Smooth muscle cell (in vitro differentiated cells): ENCODE data around the gene OSBPL3. TPM values are rescaled to one million over a fixed set of nuclear protein-coding genes. Genes with fewer than 3 reads are reported as not detected.

Source experiments
- DNase-seq: peaks from one replicate; lab custom pipeline; 2025; ENCODE audit not compliant: unreplicated experiment; lab: John Stamatoyannopoulos, UW
- H2AFZ ChIP-seq: fragments of 200-600 bp; sonication (generic); 2 replicates; pipeline ENCODE4 v1.6.0; 2016; ENCODE audit warnings: antibody characterized with exemption, low read depth, mild to moderate bottlenecking
- H3F3A ChIP-seq: fragments of 200-600 bp; sonication (generic); 2 replicates; pipeline ENCODE4 v1.6.0; 2017; ENCODE audit warnings: antibody characterized with exemption, low read depth
- H3K27ac ChIP-seq: fragments of 200-600 bp; sonication (generic); 2 replicates; pipeline ENCODE4 v1.5.1; 2016; ENCODE audit warnings: low read depth, mild to moderate bottlenecking
- H3K27me3 ChIP-seq: fragments of 200-600 bp; sonication (generic); 2 replicates; pipeline ENCODE4 v1.6.1; 2016; ENCODE audit warnings: low read depth, mild to moderate bottlenecking
- H3K36me3 ChIP-seq: fragments of 200-600 bp; sonication (generic); 2 replicates; pipeline ENCODE4 v1.5.1; 2016; ENCODE audit warnings: low read depth
- H3K4me1 ChIP-seq: fragments of 200-600 bp; sonication (generic); 2 replicates; pipeline ENCODE4 v1.5.1; 2016; ENCODE audit warnings: low read depth
- H3K4me2 ChIP-seq: fragments of 200-600 bp; sonication (generic); 2 replicates; pipeline ENCODE4 v1.6.0; 2016; ENCODE audit warnings: mild to moderate bottlenecking
- H3K4me3 ChIP-seq: fragments of 200-600 bp; sonication (generic); 2 replicates; pipeline ENCODE4 v1.5.1; 2016; ENCODE audit warnings: mild to moderate bottlenecking
- H3K79me2 ChIP-seq: fragments of 200-600 bp; sonication (generic); 2 replicates; pipeline ENCODE4 v1.6.0; 2016; ENCODE audit warnings: low read depth, mild to moderate bottlenecking
- H3K9ac ChIP-seq: fragments of 200-600 bp; sonication (generic); 2 replicates; pipeline ENCODE4 v1.6.0; 2016; ENCODE audit warnings: low read depth
- H3K9me3 ChIP-seq: fragments of 200-600 bp; sonication (generic); replicated peaks from 2 replicates; pipeline ENCODE4 v1.5.1; 2016; ENCODE audit warnings: low read depth
- H4K20me1 ChIP-seq: fragments of 200-600 bp; sonication (generic); 2 replicates; pipeline ENCODE4 v1.6.0; 2016; ENCODE audit warnings: low read depth
- CTCF ChIP-seq: fragments of 200-600 bp; sonication (generic); IDR thresholded peaks from 2 replicates; pipeline ENCODE4 v1.5.1; 2017; ENCODE audit warnings: borderline replicate concordance, mild to moderate bottlenecking, antibody characterized with exemption; ENCODE audit not compliant: insufficient read depth, poor library complexity, severe bottlenecking
- WGBS: methylation state at CpG from one replicate; pipeline ENCODE4 v1.1.7; 2016; ENCODE audit warnings: low lambda C conversion rate; 5-methylcytosine and 5-hydroxymethylcytosine counted together
- polyA plus RNA-seq: library from polyadenylated mRNA; unstranded; fragments of >200 nt; fragmentation: Nextera tagmentation; extraction: Ambion mirVana; gene quantifications from 2 replicates; pipeline ENCODE4 v1.2.1, GENCODE V29; 2016
- total RNA-seq: library from RNA; depleted of rRNA; stranded (reverse); fragments of >200 nt; gene quantifications from 2 replicates; pipeline ENCODE4 v1.2.3, GENCODE V29; 2014

OSBPL3 gene
- total and polyA plus RNA-seq, 2 experiments from 2014 or later = 6.2 to 16.3 TPM

GRCh38 chr7:24821045-24821753 is 158.8 kb downstream of the OSBPL3 start:
- Histone ChIP-seq H3K9me3 (no peaks in the 10 kb centered on the region), H3K36me3 (no peaks in the 10 kb centered on the region), H2AFZ (no peak overlapping the region), H3K4me1 (peaks cover 10% of the 10 kb centered on the region), H3K9ac (peak overlapping the region; percentile 67), H3K27me3 (no peaks in the 10 kb centered on the region), H4K20me1 (no peaks in the 10 kb centered on the region), H3K4me2 (peak overlapping the region; percentile 75), H3K79me2 (no peaks in the 10 kb centered on the region), H3K4me3 (no peak overlapping the region), H3K27ac (peak overlapping the region; percentile 96), H3F3A (peaks cover 11% of the 10 kb centered on the region)
- 24% methylated on average over 9 of the region's 9 CpGs for WGBS
- DNase-seq = no peak
- no peak for TF ChIP-seq CTCF

GRCh38 chr7:24820730-24821044 is 159.3 kb downstream of the OSBPL3 start:
- H4K20me1 ChIP-seq = no peaks in the 10 kb centered on the region
- no peaks in the 10 kb centered on the region for H3K27me3 ChIP-seq
- no peaks in the 10 kb centered on the region for H3K79me2 ChIP-seq
- peaks cover 10% of the 10 kb centered on the region for H3K4me1 ChIP-seq
- TF ChIP-seq CTCF = no peak
- H3K4me2 ChIP-seq = peak overlapping the region; percentile 75
- no peak overlapping the region for H2AFZ ChIP-seq
- no peak overlapping the region for H3K4me3 ChIP-seq
- no peak overlapping the region for H3K9ac ChIP-seq
- peaks cover 6% of the 10 kb centered on the region for H3F3A ChIP-seq
- DNase-seq = no peak
- H3K36me3 ChIP-seq = no peaks in the 10 kb centered on the region
- no peaks in the 10 kb centered on the region for H3K9me3 ChIP-seq
- peak overlapping the region; percentile 96 for H3K27ac ChIP-seq

GRCh38 chr7:24819916-24820689 is 159.9 kb downstream of the OSBPL3 start:
- Histone ChIP-seq H3F3A (peaks cover 4% of the 10 kb centered on the region), H3K9me3 (no peaks in the 10 kb centered on the region), H3K4me2 (peak overlapping the region; percentile 75), H3K27me3 (no peaks in the 10 kb centered on the region), H3K79me2 (no peaks in the 10 kb centered on the region), H2AFZ (no peak overlapping the region), H3K9ac (no peak overlapping the region), H3K4me3 (no peak overlapping the region), H3K4me1 (peaks cover 10% of the 10 kb centered on the region), H4K20me1 (no peaks in the 10 kb centered on the region), H3K36me3 (no peaks in the 10 kb centered on the region), H3K27ac (peak overlapping the region; percentile 96)
- 15% methylated on average over 11 of the region's 11 CpGs for WGBS
- TF ChIP-seq CTCF = peak; percentile 85
- DNase-seq = peak; percentile 17
